Astrocyte (in vitro differentiated cells and primary cell): ENCODE results near the gene SLC39A5. TPM values are rescaled to one million over a fixed set of nuclear protein-coding genes. Genes with fewer than 3 reads are reported as not detected.

Experiments used
- DNase-seq: peaks from one replicate; pipeline ENCODE4 v3.0.0-alpha.2; 2010; ENCODE audit warnings: low read depth
- FAIRE-seq: peaks from 2 replicates; lab custom pipeline; 2011; peaks lifted over from hg19 to GRCh38; lab: Jason Lieb, UNC
- H2AFZ ChIP-seq: 2 replicates; pipeline ENCODE4 v1.6.0; 2012; ENCODE audit warnings: low read depth, low read length, inconsistent platforms
- H3K27ac ChIP-seq: 2 replicates; pipeline ENCODE4 v1.5.1; 2011; ENCODE audit warnings: low read depth, low read length, inconsistent platforms
- H3K27me3 ChIP-seq: 2 replicates; pipeline ENCODE4 v1.6.0; 2011; ENCODE audit warnings: low read length, inconsistent platforms; ENCODE audit not compliant: insufficient read depth
- H3K36me3 ChIP-seq: 2 replicates; pipeline ENCODE4 v1.5.1; 2011; ENCODE audit warnings: low read length, inconsistent platforms; ENCODE audit not compliant: insufficient read depth
- H3K4me1 ChIP-seq: 2 replicates; pipeline ENCODE4 v1.5.1; 2011; ENCODE audit warnings: low read length, inconsistent platforms; ENCODE audit not compliant: insufficient read depth
- H3K4me2 ChIP-seq: 2 replicates; pipeline ENCODE4 v1.6.0; 2012; ENCODE audit warnings: low read length, inconsistent platforms
- H3K4me3 ChIP-seq: 2 replicates; pipeline ENCODE4 v1.5.1; 2011; ENCODE audit warnings: low read depth, mild to moderate bottlenecking, low read length, inconsistent platforms; ENCODE audit not compliant: insufficient read depth
- H3K79me2 ChIP-seq: 2 replicates; pipeline ENCODE4 v1.6.0; 2012; ENCODE audit warnings: mild to moderate bottlenecking, low read length, inconsistent platforms; ENCODE audit not compliant: insufficient read depth
- H3K9ac ChIP-seq: 2 replicates; pipeline ENCODE4 v1.6.0; 2012; ENCODE audit warnings: mild to moderate bottlenecking, low read length, inconsistent platforms
- H3K9me3 ChIP-seq: 2 replicates; pipeline ENCODE4 v1.5.1; 2012; ENCODE audit warnings: low read depth, mild to moderate bottlenecking, low read length, inconsistent platforms; ENCODE audit not compliant: insufficient read depth
- H4K20me1 ChIP-seq: 2 replicates; pipeline ENCODE4 v1.6.0; 2012; ENCODE audit warnings: low read length, inconsistent platforms; ENCODE audit not compliant: insufficient read depth
- H3K27ac Mint-ChIP-seq: one replicate; pipeline ENCODE4 v1.8.0; 2021; ENCODE audit warnings: mild to moderate bottlenecking, mixed read lengths; ENCODE audit not compliant: unreplicated experiment
- H3K27me3 Mint-ChIP-seq: one replicate; pipeline ENCODE4 v1.8.0; 2021; ENCODE audit warnings: low read depth, mixed read lengths; ENCODE audit not compliant: unreplicated experiment
- H3K36me3 Mint-ChIP-seq: one replicate; pipeline ENCODE4 v1.8.0; 2021; ENCODE audit warnings: low read depth, mixed read lengths; ENCODE audit not compliant: unreplicated experiment
- H3K4me1 Mint-ChIP-seq: one replicate; pipeline ENCODE4 v1.8.0; 2021; ENCODE audit warnings: low read depth, mixed read lengths; ENCODE audit not compliant: unreplicated experiment
- H3K4me3 Mint-ChIP-seq: one replicate; pipeline ENCODE4 v1.8.0; 2021; ENCODE audit warnings: mild to moderate bottlenecking, moderate library complexity, mixed read lengths; ENCODE audit not compliant: unreplicated experiment
- H3K9me3 Mint-ChIP-seq: one replicate; pipeline ENCODE4 v1.8.0; 2021; ENCODE audit warnings: mild to moderate bottlenecking, mixed read lengths; ENCODE audit not compliant: unreplicated experiment
- CTCF ChIP-seq: IDR thresholded peaks from 2 replicates; pipeline ENCODE4 v1.5.1; 2011; ENCODE audit warnings: low read depth, mild to moderate bottlenecking, inconsistent platforms, low read length, moderate library complexity; ENCODE audit not compliant: insufficient read depth
- EZH2 ChIP-seq: IDR thresholded peaks from 2 replicates; pipeline ENCODE4 v1.6.1; 2012; ENCODE audit warnings: mild to moderate bottlenecking, low read length, inconsistent platforms; ENCODE audit not compliant: insufficient read depth
- total RNA-seq: library from RNA; stranded (reverse); gene quantifications from 2 replicates; pipeline ENCODE4 v1.2.1, GENCODE V29; 2021

Gene SLC39A5
- total RNA-seq, 1 donor from 2014 or later = 0.39 TPM

DNA sequence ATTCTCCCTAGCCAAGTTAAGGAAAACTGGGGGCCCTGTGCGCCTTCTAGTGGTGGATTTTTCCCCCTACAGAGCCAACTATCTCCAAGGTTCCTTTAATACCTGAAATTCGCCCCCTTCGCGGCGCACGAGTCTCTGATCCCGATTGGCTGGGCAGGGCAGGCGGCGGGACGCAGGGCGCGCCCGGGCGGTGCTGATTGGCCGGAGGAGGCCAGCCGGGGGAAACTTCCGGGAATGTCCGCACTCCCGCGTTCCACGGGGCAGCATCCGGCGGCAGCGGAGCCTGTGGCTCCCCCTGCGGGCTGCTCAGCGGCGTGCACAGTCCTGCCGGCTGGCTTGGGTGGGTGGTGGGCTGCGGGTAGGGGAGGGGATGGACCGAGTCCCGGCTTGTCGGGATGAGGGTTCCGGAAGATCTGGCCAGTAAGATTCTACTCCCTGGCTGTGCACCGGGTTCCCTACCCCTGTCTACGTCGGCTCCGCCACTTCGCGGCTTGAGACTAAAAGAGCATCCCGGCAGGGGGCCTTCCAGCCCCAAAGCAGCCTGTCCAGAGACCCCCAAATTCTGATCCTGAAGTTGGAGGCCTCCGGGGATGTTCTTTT is 5.6 kb upstream of the SLC39A5 start, which contains the start of gene NABP2:
Gene NABP2, plus strand, starts transcription at position 241 of the 600 bp plus-strand sequence. CDS start 515 bp downstream, outside the sequence.
- Mint-ChIP-seq H3K27ac (peak within 1 kb of the TSS; percentile 84), H3K36me3 (peaks cover 4% of the 10 kb centered on the region), H3K4me3 (peak within 1 kb of the TSS; percentile 86), H3K27me3 (no peaks in the 10 kb centered on the region), H3K9me3 (no peaks in the 10 kb centered on the region), H3K4me1 (peaks cover 12% of the 10 kb centered on the region)
- H2AFZ ChIP-seq = peak within 1 kb of the TSS; percentile 86
- TF ChIP-seq EZH2 (no peak), CTCF (peak; percentile 73)
- H3K4me3 ChIP-seq = peak within 1 kb of the TSS; percentile 74
- peaks cover 24% of the 10 kb centered on the region for H3K79me2 ChIP-seq
- peak within 1 kb of the TSS; percentile 91 for H3K4me2 ChIP-seq
- H3K9me3 ChIP-seq = no peaks in the 10 kb centered on the region
- peak within 1 kb of the TSS; percentile 42 for H3K27ac ChIP-seq
- peaks cover 3% of the 10 kb centered on the region for H3K36me3 ChIP-seq
- no peak for FAIRE-seq
- DNase-seq = peak; percentile 91
- no peaks in the 10 kb centered on the region for H3K27me3 ChIP-seq
- peak within 1 kb of the TSS; percentile 86 for H3K9ac ChIP-seq
- H4K20me1 ChIP-seq = no peaks in the 10 kb centered on the region
- peaks cover 19% of the 10 kb centered on the region for H3K4me1 ChIP-seq

GRCh38 chr12:56224954-56225353 is 4.9 kb upstream of the SLC39A5 start:
- H3K27ac Mint-ChIP-seq = no peak overlapping the region

GRCh38 chr12:56229082-56229481 is 769 bp upstream of the SLC39A5 start:
- H3K27ac ChIP-seq = no peak overlapping the region
- H3K4me3 ChIP-seq = no peak overlapping the region
- Mint-ChIP-seq H3K36me3 (peaks cover 4% of the 10 kb centered on the region), H3K4me1 (peaks cover 2% of the 10 kb centered on the region), H3K9me3 (no peaks in the 10 kb centered on the region), H3K27ac (no peak overlapping the region), H3K4me3 (no peak overlapping the region), H3K27me3 (peaks cover 4% of the 10 kb centered on the region)
- H3K4me2 ChIP-seq = no peak overlapping the region
- FAIRE-seq = no peak
- DNase-seq = no peak
- H3K9me3 ChIP-seq = no peaks in the 10 kb centered on the region
- no peak overlapping the region for H2AFZ ChIP-seq
- H3K27me3 ChIP-seq = no peaks in the 10 kb centered on the region
- peaks cover 7% of the 10 kb centered on the region for H3K4me1 ChIP-seq
- H3K9ac ChIP-seq = no peak overlapping the region
- TF ChIP-seq EZH2 (no peak), CTCF (no peak)
- peaks cover 4% of the 10 kb centered on the region for H3K79me2 ChIP-seq
- H4K20me1 ChIP-seq = no peaks in the 10 kb centered on the region
- H3K36me3 ChIP-seq = peaks cover 3% of the 10 kb centered on the region

More at GRCh38 chr12:56224954-56225353, 4.9 kb upstream of the SLC39A5 start:
- H3K4me1 Mint-ChIP-seq = peaks cover 12% of the 10 kb centered on the region
- H3K4me2 ChIP-seq = peak overlapping the region; percentile 91
- H3K4me3 Mint-ChIP-seq = peak overlapping the region; percentile 86
- peaks cover 19% of the 10 kb centered on the region for H3K4me1 ChIP-seq
- no peaks in the 10 kb centered on the region for H3K9me3 ChIP-seq
- DNase-seq (no peak), FAIRE-seq (no peak)
- no peaks in the 10 kb centered on the region for H4K20me1 ChIP-seq
- H3K36me3 Mint-ChIP-seq = peaks cover 4% of the 10 kb centered on the region
- TF ChIP-seq EZH2 = no peak
- H2AFZ ChIP-seq = peak overlapping the region; percentile 86
- H3K4me3 ChIP-seq = peak overlapping the region; percentile 74
- H3K27me3 ChIP-seq = no peaks in the 10 kb centered on the region
- H3K27me3 Mint-ChIP-seq = no peaks in the 10 kb centered on the region
- peak overlapping the region; percentile 86 for H3K9ac ChIP-seq
- no peaks in the 10 kb centered on the region for H3K9me3 Mint-ChIP-seq
- H3K27ac ChIP-seq = no peak overlapping the region
- peaks cover 17% of the 10 kb centered on the region for H3K79me2 ChIP-seq
- peaks cover 3% of the 10 kb centered on the region for H3K36me3 ChIP-seq
